SJCRH30 (cell line): Measurements from ENCODE around the gene ADARB2. TPM values are rescaled to one million over a fixed set of nuclear protein-coding genes. Genes with fewer than 3 reads are reported as not detected.

Experiments used
- DNase-seq, 2 experiments: peaks; one replicate each; pipeline ENCODE4 v3.0.0-alpha.2; 2015 to 2020
- H3K27ac ChIP-seq: fragments of 250-450 bp; sonication (Bioruptor Pico); 2 replicates; pipeline ENCODE4 v1.5.1; 2020; ENCODE audit warnings: mild to moderate bottlenecking, moderate library complexity
- H3K27me3 ChIP-seq: fragments of 250-450 bp; sonication (Bioruptor Pico); 2 replicates; pipeline ENCODE4 v1.5.1; 2020; ENCODE audit warnings: mild to moderate bottlenecking, moderate library complexity
- H3K36me3 ChIP-seq: fragments of 250-450 bp; sonication (Bioruptor Pico); 2 replicates; pipeline ENCODE4 v1.5.1; 2020; ENCODE audit warnings: mild to moderate bottlenecking, moderate library complexity
- H3K4me1 ChIP-seq: fragments of 250-450 bp; sonication (Bioruptor Pico); 2 replicates; pipeline ENCODE4 v1.5.1; 2020; ENCODE audit warnings: mild to moderate bottlenecking, moderate library complexity
- H3K4me3 ChIP-seq: fragments of 250-450 bp; sonication (Bioruptor Pico); 2 replicates; pipeline ENCODE4 v1.5.1; 2020; ENCODE audit warnings: mild to moderate bottlenecking, moderate library complexity
- H3K9me3 ChIP-seq: fragments of 250-450 bp; sonication (Bioruptor Pico); replicated peaks from 2 replicates; pipeline ENCODE4 v1.5.1; 2020; ENCODE audit warnings: mild to moderate bottlenecking, moderate library complexity
- total RNA-seq: library from RNA; depleted of rRNA; stranded (reverse); fragments of >200 nt; shearing (Covaris generic); gene quantifications from 2 replicates; pipeline ENCODE4 v1.2.3, GENCODE V29; 2014

Gene ADARB2
- total RNA-seq, 1 experiment from 2014 or later = not detected

- Histone ChIP-seq H3K27me3 (no peaks in the 10 kb centered on the region), H3K4me3 (no peak overlapping the region), H3K4me1 (no peaks in the 10 kb centered on the region), H3K27ac (no peak overlapping the region), H3K9me3 (no peaks in the 10 kb centered on the region), H3K36me3 (no peaks in the 10 kb centered on the region)
- no peak for DNase-seq
Measured at GRCh38 chr10:1205450-1206030, 531.8 kb downstream of the ADARB2 start.

DNA sequence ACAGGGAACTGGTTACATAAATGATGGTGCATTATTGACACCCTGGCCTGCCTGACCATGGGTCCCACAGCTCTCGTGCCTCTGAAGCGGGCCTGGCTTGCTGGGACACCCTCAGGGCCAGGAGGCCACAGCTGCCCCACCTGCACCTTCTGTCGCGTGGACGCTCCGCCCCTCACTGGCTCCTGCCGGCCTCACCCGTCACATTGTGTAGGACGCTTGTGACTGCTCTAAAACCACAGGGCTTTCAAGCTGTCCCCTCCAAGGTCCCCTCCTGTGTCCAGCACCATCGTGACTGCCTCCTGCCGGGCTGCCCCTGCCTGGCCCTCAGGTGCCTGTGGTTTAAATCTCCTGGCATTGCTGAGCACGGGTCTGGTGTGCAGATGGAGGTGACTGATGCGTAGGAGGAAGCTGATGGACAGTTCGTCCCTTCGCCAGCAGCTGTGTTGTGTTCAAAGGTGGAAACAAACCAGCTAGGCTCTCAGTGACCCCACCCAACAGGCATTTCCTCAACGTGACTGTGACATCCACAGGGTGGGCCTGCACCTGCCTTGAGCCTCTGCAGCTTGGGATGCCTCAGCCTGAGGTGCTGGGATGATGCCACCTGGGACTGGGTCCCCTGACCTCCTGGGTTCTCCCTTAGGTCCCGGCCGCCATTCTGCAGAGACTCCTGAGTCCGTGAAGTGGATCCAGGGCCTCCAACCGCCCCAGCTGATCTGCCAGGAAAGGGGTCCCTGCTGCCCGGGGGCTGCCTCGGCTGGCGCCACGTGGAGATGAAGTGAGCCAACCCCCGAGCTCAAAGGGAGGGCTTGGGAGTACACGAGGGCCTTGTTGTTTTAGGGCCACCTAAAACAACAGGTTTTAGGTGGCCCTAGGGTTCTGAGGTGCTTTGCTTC lies 532.6 kb downstream of the ADARB2 start:
- H3K27ac ChIP-seq = no peak overlapping the region
- DNase-seq = no peak
- no peaks in the 10 kb centered on the region for H3K27me3 ChIP-seq
- no peak overlapping the region for H3K4me3 ChIP-seq
- no peaks in the 10 kb centered on the region for H3K36me3 ChIP-seq
- no peaks in the 10 kb centered on the region for H3K4me1 ChIP-seq
- H3K9me3 ChIP-seq = no peaks in the 10 kb centered on the region

DNA sequence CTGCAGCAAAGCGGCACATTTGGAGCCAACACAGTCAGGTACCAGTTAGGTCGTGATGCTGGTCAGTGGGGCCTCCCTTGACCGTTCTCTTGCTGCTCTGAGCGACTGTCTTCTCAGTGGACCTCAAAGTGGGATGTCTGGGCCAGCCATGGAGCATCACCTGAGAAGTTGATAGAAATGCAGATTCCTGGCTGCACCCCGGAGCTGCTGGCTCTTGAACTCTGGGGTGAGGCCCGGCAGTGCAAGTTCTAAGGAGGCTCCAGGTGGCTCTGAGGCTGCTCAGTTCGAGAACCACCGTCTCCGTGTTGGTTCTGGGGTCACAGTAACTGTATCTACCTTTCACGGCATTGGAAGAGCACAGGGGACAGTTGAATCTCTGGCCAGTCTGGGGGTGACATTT lies 533.6 kb downstream of the ADARB2 start:
- no peaks in the 10 kb centered on the region for H3K27me3 ChIP-seq
- no peaks in the 10 kb centered on the region for H3K9me3 ChIP-seq
- no peak for DNase-seq
- no peak overlapping the region for H3K27ac ChIP-seq
- no peak overlapping the region for H3K4me3 ChIP-seq
- H3K4me1 ChIP-seq = no peaks in the 10 kb centered on the region
- no peaks in the 10 kb centered on the region for H3K36me3 ChIP-seq

DNA sequence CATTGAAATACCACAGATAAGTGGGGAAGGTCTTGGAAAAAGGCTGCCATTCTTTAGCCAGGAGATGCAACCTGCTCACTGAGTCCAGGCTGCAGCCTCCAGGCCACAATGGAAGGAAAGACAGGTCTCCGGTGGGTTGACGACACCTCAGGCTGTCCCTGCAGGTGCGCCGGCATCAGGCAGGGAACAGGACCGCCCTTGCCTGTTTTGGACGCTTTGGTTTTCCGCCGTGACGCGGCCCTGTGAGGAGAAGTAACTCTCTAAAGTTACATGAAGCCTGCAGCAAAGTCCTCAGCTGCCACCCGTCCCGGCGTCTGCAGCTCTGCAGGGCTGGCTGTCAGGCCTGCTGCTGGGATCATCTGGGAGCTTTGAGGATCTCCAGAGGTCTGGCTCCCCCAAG lies 534.1 kb downstream of the ADARB2 start:
- no peak overlapping the region for H3K4me3 ChIP-seq
- H3K27ac ChIP-seq = no peak overlapping the region
- no peaks in the 10 kb centered on the region for H3K4me1 ChIP-seq
- H3K27me3 ChIP-seq = no peaks in the 10 kb centered on the region
- H3K9me3 ChIP-seq = no peaks in the 10 kb centered on the region
- H3K36me3 ChIP-seq = no peaks in the 10 kb centered on the region
- no peak for DNase-seq

GRCh38 chr10:1202343-1202742 lies 535.0 kb downstream of the ADARB2 start:
- H3K27me3 ChIP-seq = no peaks in the 10 kb centered on the region

DNA sequence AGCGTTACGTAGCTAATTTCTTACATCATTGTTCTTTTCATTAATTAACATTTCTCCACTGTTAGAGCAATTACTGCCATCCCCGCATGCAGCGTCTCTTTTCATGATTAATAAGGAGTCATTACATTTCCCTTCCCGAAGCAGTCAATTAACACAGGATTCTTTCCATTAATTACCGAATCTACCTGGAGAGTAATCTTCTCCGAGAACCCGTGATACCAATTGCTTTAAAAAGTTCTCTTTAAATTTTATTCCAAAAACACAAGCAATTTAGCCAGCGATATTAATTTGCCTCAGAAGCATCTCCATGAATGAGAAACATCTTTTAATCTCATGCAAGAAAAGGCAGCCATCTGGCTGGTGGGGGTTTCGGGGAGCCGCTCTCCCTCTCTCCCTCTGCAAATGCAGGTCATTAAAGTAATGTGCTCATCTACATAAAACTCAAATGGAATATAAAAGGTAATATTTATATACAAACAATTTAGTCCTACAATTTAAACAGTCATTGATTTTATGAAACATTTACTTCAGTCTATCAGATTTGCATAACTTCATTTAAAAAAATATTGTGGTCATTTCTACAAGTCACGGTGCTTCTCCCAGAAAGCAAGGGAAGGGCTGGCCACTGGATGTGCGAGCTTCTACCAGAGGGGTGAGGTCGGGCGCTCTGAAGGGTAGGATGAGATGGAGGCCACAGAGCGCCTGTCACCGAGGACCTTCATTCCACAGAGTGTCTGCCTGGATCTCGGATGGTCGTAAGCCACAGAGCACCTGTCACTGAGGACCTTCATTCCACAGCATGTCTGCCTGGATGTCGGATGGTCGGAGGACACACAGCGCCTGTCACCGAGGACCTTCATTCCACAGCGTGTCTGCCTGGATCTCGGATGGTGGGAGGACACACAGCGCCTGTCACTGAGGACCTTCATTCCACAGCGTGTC lies 536.2 kb downstream of the ADARB2 start:
- no peaks in the 10 kb centered on the region for H3K36me3 ChIP-seq
- no peak for DNase-seq
- no peaks in the 10 kb centered on the region for H3K9me3 ChIP-seq
- H3K27ac ChIP-seq = no peak overlapping the region
- H3K27me3 ChIP-seq = no peaks in the 10 kb centered on the region
- no peak overlapping the region for H3K4me3 ChIP-seq
- no peaks in the 10 kb centered on the region for H3K4me1 ChIP-seq

More at GRCh38 chr10:1202343-1202742, 535.0 kb downstream of the ADARB2 start:
- no peak overlapping the region for H3K27ac ChIP-seq
- DNase-seq = no peak
- no peaks in the 10 kb centered on the region for H3K9me3 ChIP-seq
- H3K4me1 ChIP-seq = no peaks in the 10 kb centered on the region
- no peaks in the 10 kb centered on the region for H3K36me3 ChIP-seq
- no peak overlapping the region for H3K4me3 ChIP-seq

- no peaks in the 10 kb centered on the region for H3K4me1 ChIP-seq
- no peaks in the 10 kb centered on the region for H3K27me3 ChIP-seq
- no peaks in the 10 kb centered on the region for H3K9me3 ChIP-seq
- no peak overlapping the region for H3K4me3 ChIP-seq
- H3K36me3 ChIP-seq = no peaks in the 10 kb centered on the region
- H3K27ac ChIP-seq = no peak overlapping the region
- no peak for DNase-seq
Measured at GRCh38 chr10:1199897-1200721, 537.2 kb downstream of the ADARB2 start.

DNA sequence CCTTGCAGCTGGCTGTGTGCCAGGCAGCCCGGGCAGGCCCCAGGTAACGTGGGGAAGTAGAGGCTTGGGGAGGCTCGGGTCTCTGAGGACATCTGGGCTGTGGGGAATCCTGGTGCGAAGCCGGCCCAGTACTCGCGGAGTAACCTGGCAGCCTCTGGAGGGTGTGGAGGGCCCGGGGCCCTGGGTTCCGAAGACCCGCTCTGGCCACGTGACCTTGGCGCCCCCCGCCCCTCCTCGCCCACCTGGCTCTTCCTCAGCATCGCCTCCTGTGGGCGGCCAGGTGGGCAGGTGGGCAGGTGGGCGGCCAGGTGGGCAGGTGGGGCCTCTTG lies 538.0 kb downstream of the ADARB2 start:
- Histone ChIP-seq H3K4me1 (no peaks in the 10 kb centered on the region), H3K27ac (no peak overlapping the region), H3K4me3 (no peak overlapping the region), H3K36me3 (no peaks in the 10 kb centered on the region), H3K9me3 (no peaks in the 10 kb centered on the region), H3K27me3 (no peaks in the 10 kb centered on the region)
- DNase-seq = no peak

DNA sequence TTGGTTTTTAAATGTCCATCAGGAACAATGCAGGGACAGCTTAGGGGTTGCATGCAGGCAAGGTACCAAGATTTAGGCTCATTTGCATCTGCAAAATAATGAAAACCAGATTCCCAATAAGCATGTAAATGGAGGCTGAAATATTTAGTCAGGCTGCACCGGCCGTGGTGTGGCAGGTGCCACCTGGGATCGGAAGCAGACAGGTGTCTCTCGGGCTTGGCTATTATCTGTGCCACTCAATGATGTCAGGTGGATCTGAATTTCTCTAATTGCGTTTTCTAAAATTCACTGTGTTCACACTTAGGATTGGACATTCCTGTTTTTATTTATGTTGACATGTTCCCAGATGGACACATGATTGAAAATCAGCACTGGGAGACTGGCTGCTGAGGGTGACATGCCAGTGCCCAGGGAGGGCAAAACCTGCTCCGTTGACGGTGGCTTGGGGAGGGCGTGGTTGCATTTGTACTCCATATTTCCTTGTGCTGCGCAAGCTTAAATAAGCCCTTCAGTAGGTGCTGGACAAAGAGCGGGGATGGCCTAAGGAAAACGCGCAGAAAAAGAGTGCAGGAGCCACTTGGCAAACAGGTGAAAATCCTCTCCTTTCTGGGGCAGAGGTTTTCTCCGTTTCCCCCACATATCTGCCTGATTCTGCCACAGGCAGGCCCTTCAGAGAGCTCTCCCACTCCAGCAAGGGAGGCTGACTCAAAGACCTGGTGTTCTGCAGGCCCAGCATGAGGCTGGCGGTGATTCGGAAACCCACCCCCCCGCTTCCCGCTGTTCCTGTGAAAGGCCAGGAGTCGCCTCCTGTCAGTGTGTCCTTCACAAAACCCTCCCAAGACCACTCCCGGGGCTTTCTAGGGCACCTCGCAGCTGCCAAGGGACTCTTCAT lies 538.6 kb downstream of the ADARB2 start:
- H3K36me3 ChIP-seq = no peaks in the 10 kb centered on the region
- no peaks in the 10 kb centered on the region for H3K27me3 ChIP-seq
- no peak overlapping the region for H3K27ac ChIP-seq
- H3K4me1 ChIP-seq = no peaks in the 10 kb centered on the region
- DNase-seq = no peak
- H3K4me3 ChIP-seq = no peak overlapping the region
- no peaks in the 10 kb centered on the region for H3K9me3 ChIP-seq

GRCh38 chr10:1197384-1197783 lies 539.9 kb downstream of the ADARB2 start:
- Histone ChIP-seq H3K4me3 (no peak overlapping the region), H3K27ac (no peak overlapping the region), H3K4me1 (no peaks in the 10 kb centered on the region), H3K36me3 (no peaks in the 10 kb centered on the region), H3K9me3 (no peaks in the 10 kb centered on the region), H3K27me3 (no peaks in the 10 kb centered on the region)
- no peak for DNase-seq

GRCh38 chr10:1196656-1197055 lies 540.7 kb downstream of the ADARB2 start:
- H3K27me3 ChIP-seq = no peaks in the 10 kb centered on the region
- H3K9me3 ChIP-seq = no peaks in the 10 kb centered on the region
- no peaks in the 10 kb centered on the region for H3K4me1 ChIP-seq
- no peak overlapping the region for H3K4me3 ChIP-seq
- no peaks in the 10 kb centered on the region for H3K36me3 ChIP-seq
- DNase-seq = no peak
- H3K27ac ChIP-seq = no peak overlapping the region

- DNase-seq = no peak
- Histone ChIP-seq H3K4me3 (no peak overlapping the region), H3K36me3 (no peaks in the 10 kb centered on the region), H3K4me1 (no peaks in the 10 kb centered on the region), H3K9me3 (no peaks in the 10 kb centered on the region), H3K27ac (no peak overlapping the region), H3K27me3 (no peaks in the 10 kb centered on the region)
Measured at GRCh38 chr10:1195828-1196227, 541.5 kb downstream of the ADARB2 start.

GRCh38 chr10:1194161-1194560 lies 543.2 kb downstream of the ADARB2 start:
- Histone ChIP-seq H3K4me1 (no peaks in the 10 kb centered on the region), H3K4me3 (no peak overlapping the region), H3K27me3 (no peaks in the 10 kb centered on the region), H3K9me3 (no peaks in the 10 kb centered on the region), H3K36me3 (no peaks in the 10 kb centered on the region), H3K27ac (no peak overlapping the region)
- DNase-seq = no peak
